Spleen (tissue), 11 donors: ENCODE results near the gene KCNJ14. TPM values are rescaled to one million over a fixed set of nuclear protein-coding genes. Genes with fewer than 3 reads are reported as not detected.

ENCODE experiments used
- DNase-seq: peaks from one replicate; pipeline ENCODE4 v3.0.0-alpha.2; 2020
- H3K27ac ChIP-seq, 8 donors: fragments of 200-600 bp; sonication (generic) in 7 of 8; 1 replicate in 4 of 8; 2 replicates in 4 of 8; pipeline versions ENCODE4 v1.5.0 to v1.8.0; 2016 to 2021; ENCODE audit warnings: inconsistent platforms in 4 of 8, mild to moderate bottlenecking in 4 of 8, moderate library complexity in 1 of 8
- H3K27me3 ChIP-seq, 7 donors: fragments of 200-600 bp; sonication (generic) in 6 of 7; replicated peaks in 1 of 7; 1 replicate in 4 of 7; 2 replicates in 3 of 7; pipeline versions ENCODE4 v1.5.0 to v1.8.0; 2016 to 2021; ENCODE audit warnings: inconsistent platforms in 3 of 7, mild to moderate bottlenecking in 1 of 7
- H3K36me3 ChIP-seq, 6 donors: fragments of 200-600 bp; sonication (generic) in 5 of 6; 1 replicate in 4 of 6; 2 replicates in 2 of 6; pipeline versions ENCODE4 v1.5.0 to v1.8.0; 2016 to 2021; ENCODE audit warnings: inconsistent platforms in 2 of 6
- H3K4me1 ChIP-seq, 6 donors: fragments of 200-600 bp; sonication (generic) in 5 of 6; 1 replicate in 3 of 6; 2 replicates in 3 of 6; pipeline versions ENCODE4 v1.5.0 to v1.8.0; 2016 to 2021; ENCODE audit warnings: inconsistent platforms in 3 of 6
- H3K4me3 ChIP-seq, 8 donors: fragments of 200-600 bp; sonication (generic) in 7 of 8; 1 replicate in 4 of 8; 2 replicates in 4 of 8; pipeline versions ENCODE4 v1.5.0 to v1.8.0; 2016 to 2021; ENCODE audit warnings: inconsistent platforms in 4 of 8, mild to moderate bottlenecking in 4 of 8, moderate library complexity in 2 of 8
- H3K9me3 ChIP-seq, 8 donors: fragments of 200-600 bp; sonication (generic) in 7 of 8; 1 replicate in 4 of 8; 2 replicates in 4 of 8; pipeline versions ENCODE4 v1.5.0 to v1.8.0; 2016 to 2021; ENCODE audit warnings: inconsistent platforms in 4 of 8
- CTCF ChIP-seq, 11 experiments: fragments of 200-600 bp in 7 of 11; fragments of 450-650 bp in 4 of 11; sonication (generic) in 4 of 11; IDR thresholded peaks in 8 of 11; conservative IDR thresholded peaks in 3 of 11; 1 replicate in 7 of 11; 2 replicates in 4 of 11; pipeline versions ENCODE4 v1.4.0 to v1.8.0; 2016 to 2021; ENCODE audit warnings: antibody characterized with exemption in 11 of 11, inconsistent platforms in 4 of 11, mild to moderate bottlenecking in 1 of 11
- POLR2A ChIP-seq, 3 donors: fragments of 450-650 bp; IDR thresholded peaks; one replicate each; pipeline ENCODE4 v1.5.1; 2017; ENCODE audit warnings: antibody characterized with exemption in 3 of 3, mild to moderate bottlenecking in 1 of 3
- POLR2AphosphoS5 ChIP-seq, 3 donors: sonication (generic); formaldehyde crosslinking; IDR thresholded peaks; one replicate each; pipeline ENCODE4 v1.5.1; 2017; ENCODE audit warnings: antibody characterized with exemption in 3 of 3
- WGBS, 5 donors: extraction: QIAGEN DNeasy Blood & Tissue Kit in 3 of 5; methylation state at CpG; one replicate each; pipeline versions ENCODE4 v1.1.5 to v1.1.7; 2013 to 2018; 5-methylcytosine and 5-hydroxymethylcytosine counted together
- intact Hi-C: fragments of 100-400 bp; cut with DNase I; formaldehyde crosslinking; loops from one replicate; pipeline ENCODE4 v1.15.0; 2023; ENCODE audit warnings: low total_unique reads
- polyA plus RNA-seq, 3 donors: library from polyadenylated mRNA; stranded (reverse); fragments of 200-250 nt; gene quantifications; one replicate each; pipeline ENCODE4 v1.2.1, GENCODE V29; 2013
- total RNA-seq, 7 donors: library from RNA; depleted of rRNA in 3 of 7; stranded (reverse); fragments of >200 nt in 3 of 7; fragmentation: NEBNext Ultra II Directional in 4 of 7; extraction: Animal tissue kit (Norgen Biotek cat#: 25700) in 4 of 7; gene quantifications; one replicate each; pipeline versions ENCODE4 v1.1.0 to v1.2.1, GENCODE V29; 2016 to 2021
- donor health status: healthy with polysubstance abuse.
- donor health status: DM: no; HTN: no; CAD: no; lungs with moderate emphysema.
- donor health status: DM: no; HTN: no; CAD: no.
- donor health status: Bipolar disorder and iron deficiency.
- donor health status: healthy.
- donor health status: DM: no; HTN: no; CAD: no.
- donor health status: DM: yes; HTN: yes; CAD: no.

Gene KCNJ14
- total and polyA plus RNA-seq, 10 donors = 0.26 to 1.4 (median 0.74) TPM

- peak; percentile 99 for DNase-seq
- H3K9me3 ChIP-seq = no peaks in the 10 kb centered on the region
- H3K27ac ChIP-seq = peak overlapping the region; percentile 95 to 99 (median 97)
- peak overlapping the region; percentile 83 to 99 (median 96) for H3K4me3 ChIP-seq
- H3K36me3 ChIP-seq = peaks cover 0 to 38% (median 36%) of the 10 kb centered on the region in 6 donors
- H3K4me1 ChIP-seq = peaks cover 10 to 46% (median 31%) of the 10 kb centered on the region in 6 donors
- WGBS, 5 donors = 0 to 1% (median 0%) methylated on average over 27 to 36 of the region's 36 CpGs
- TF ChIP-seq CTCF (IDR thresholded peaks at IDR 0.05 in 8 of 11, conservative IDR thresholded peaks at IDR 0.05 in 3 of 11) (peak in 5 of 11 experiments; percentile 2 to 35 (median 15)), POLR2A (IDR thresholded peaks at IDR 0.05) (no peak)
- intact Hi-C loops = no loop called here
- H3K27me3 ChIP-seq = no peaks in the 10 kb centered on the region
These were observed 13.5 kb downstream of the KCNJ14 start for GRCh38 chr19:48468772-48469288.

GRCh38 chr19:48469289-48469881, 14.0 kb downstream of the KCNJ14 start, which contains the start of gene CYTH2:
TSS of gene CYTH2 (plus strand) at chr19:48469369. CDS start at chr19:48469508, 139 bp downstream.
- intact Hi-C loops = no loop called here
- WGBS, 5 donors = 0 to 1% (median 1%) methylated on average over 32 to 65 of the region's 66 CpGs
- DNase-seq = peak; percentile 95

GRCh38 chr19:48469934-48470680, 14.7 kb downstream of the KCNJ14 start:
- WGBS, 5 donors = 57 to 69% (median 59%) methylated on average over 18 to 20 of the region's 20 CpGs
- H3K9me3 ChIP-seq = no peaks in the 10 kb centered on the region
- peaks cover 10 to 46% (median 31%) of the 10 kb centered on the region in 6 donors for H3K4me1 ChIP-seq
- intact Hi-C loops = no loop called here
- peaks cover 0 to 51% (median 49%) of the 10 kb centered on the region in 6 donors for H3K36me3 ChIP-seq
- H3K4me3 ChIP-seq = peak overlapping the region; percentile 83 to 99 (median 96)
- no peaks in the 10 kb centered on the region for H3K27me3 ChIP-seq
- peak; percentile 85 for DNase-seq
- peak overlapping the region; percentile 95 to 99 (median 97) for H3K27ac ChIP-seq
- TF ChIP-seq CTCF (IDR thresholded peaks at IDR 0.05 in 8 of 11, conservative IDR thresholded peaks at IDR 0.05 in 3 of 11) (no peak), POLR2AphosphoS5 (IDR thresholded peaks at IDR 0.05) (no peak), POLR2A (IDR thresholded peaks at IDR 0.05) (no peak)

More at GRCh38 chr19:48469289-48469881, 14.0 kb downstream of the KCNJ14 start, which contains the start of gene CYTH2:
- Histone ChIP-seq H3K4me1 (peaks cover 10 to 46% (median 31%) of the 10 kb centered on the region in 6 donors), H3K4me3 (peak within 1 kb of the TSS; percentile 83 to 99 (median 96)), H3K27ac (peak within 1 kb of the TSS; percentile 95 to 99 (median 97)), H3K9me3 (no peaks in the 10 kb centered on the region), H3K36me3 (peaks cover 0 to 43% (median 42%) of the 10 kb centered on the region in 6 donors), H3K27me3 (no peaks in the 10 kb centered on the region)
- TF ChIP-seq CTCF (IDR thresholded peaks at IDR 0.05 in 8 of 11, conservative IDR thresholded peaks at IDR 0.05 in 3 of 11) (peak in 2 of 11 experiments; percentile 2 to 5), POLR2AphosphoS5 (IDR thresholded peaks at IDR 0.05) (peak; percentile 93 to 96 (median 95)), POLR2A (IDR thresholded peaks at IDR 0.05) (peak; percentile 46 to 83 (median 76))
